NCI-H748 (cell line): ENCODE measurements around the gene PCDHA6.
"Not testable (repeated sequence)": the region's sequence is repeated elsewhere in the genome, so short reads cannot be mapped to it uniquely, and the experiment has no call there.

ENCODE experiments used
- DNase-seq: peaks from one replicate; lab custom pipeline; 2025; ENCODE audit not compliant: unreplicated experiment; lab: John Stamatoyannopoulos, UW

The PCDHA6 gene

GRCh38 chr5:140808889-140809291 is 18.9 kb upstream of the PCDHA6 start:
- DNase-seq, result no peak

- DNase-seq, result no peak
Measured at GRCh38 chr5:140821375-140822280, 6.1 kb upstream of the PCDHA6 start, which contains the start of gene PCDHA5. Gene PCDHA5, plus strand, starts transcription at chr5:140821613.

- no peak for DNase-seq
Measured at GRCh38 chr5:140822281-140822629, 5.5 kb upstream of the PCDHA6 start.

- DNase-seq, result not testable (repeated sequence)
Measured at GRCh38 chr5:140822969-140823368, 4.8 kb upstream of the PCDHA6 start.

- no peak for DNase-seq
Measured at GRCh38 chr5:140823475-140823874, 4.3 kb upstream of the PCDHA6 start.

- no peak for DNase-seq
Measured at GRCh38 chr5:140828362-140828737, 590 bp downstream of the PCDHA6 start.

- DNase-seq, result not testable (repeated sequence)
Measured at GRCh38 chr5:140829511-140830501, 2.0 kb downstream of the PCDHA6 start.

GRCh38 chr5:140833993-140834392 is 6.2 kb downstream of the PCDHA6 start, which contains the start of gene PCDHA7:
Gene PCDHA7, plus strand, starts transcription at chr5:140834269. Its CDS starts 115 bp downstream, at chr5:140834384.
- no peak for DNase-seq

GRCh38 chr5:140834439-140835008 is 6.8 kb downstream of the PCDHA6 start:
- not testable (repeated sequence) for DNase-seq

- no peak for DNase-seq
Measured at GRCh38 chr5:140835622-140836510, 8.1 kb downstream of the PCDHA6 start.

GRCh38 chr5:140840978-140841962 is 13.5 kb downstream of the PCDHA6 start, which contains the start of gene PCDHA8:
Gene PCDHA8, plus strand, starts transcription at chr5:140841187. Its CDS starts 135 bp downstream, at chr5:140841322.
- peak; percentile 88 for DNase-seq

- DNase-seq, result no peak
Measured at GRCh38 chr5:140842798-140843733, 15.3 kb downstream of the PCDHA6 start.

- not testable (repeated sequence) for DNase-seq
Measured at GRCh38 chr5:140848139-140849102, 20.7 kb downstream of the PCDHA6 start, which contains the start of gene PCDHA9. Gene PCDHA9, plus strand, starts transcription at chr5:140848382. Its CDS starts 114 bp downstream, at chr5:140848496.

GRCh38 chr5:140849831-140850634 is 22.3 kb downstream of the PCDHA6 start:
- DNase-seq, result not testable (repeated sequence)
